Endothelial cell (in vitro differentiated cells): ENCODE data around the gene SLIT1. TPM values are rescaled to one million over a fixed set of nuclear protein-coding genes. Genes with fewer than 3 reads are reported as not detected.

Source experiments
- DNase-seq: peaks from one replicate; pipeline ENCODE4 v3.0.0; 2021; ENCODE audit warnings: low spot score
- H3K27ac Mint-ChIP-seq: one replicate; pipeline ENCODE4 v1.8.0; 2021; ENCODE audit warnings: mixed read lengths, inconsistent platforms; ENCODE audit not compliant: unreplicated experiment
- H3K27me3 Mint-ChIP-seq: one replicate; pipeline ENCODE4 v1.8.0; 2021; ENCODE audit warnings: mild to moderate bottlenecking, moderate library complexity, mixed read lengths, inconsistent platforms; ENCODE audit not compliant: unreplicated experiment
- H3K36me3 Mint-ChIP-seq: one replicate; pipeline ENCODE4 v1.8.0; 2021; ENCODE audit warnings: mild to moderate bottlenecking, low read depth, mixed read lengths, inconsistent platforms; ENCODE audit not compliant: unreplicated experiment
- H3K4me1 Mint-ChIP-seq: one replicate; pipeline ENCODE4 v1.8.0; 2021; ENCODE audit warnings: mild to moderate bottlenecking, mixed read lengths, inconsistent platforms; ENCODE audit not compliant: unreplicated experiment
- H3K4me3 Mint-ChIP-seq: one replicate; pipeline ENCODE4 v1.8.0; 2021; ENCODE audit warnings: mild to moderate bottlenecking, mixed read lengths, inconsistent platforms; ENCODE audit not compliant: unreplicated experiment
- H3K9me3 Mint-ChIP-seq: one replicate; pipeline ENCODE4 v1.8.0; 2021; ENCODE audit warnings: mixed read lengths, inconsistent platforms; ENCODE audit not compliant: unreplicated experiment
- CTCF ChIP-seq: fragments of 200-600 bp; sonication (generic); IDR thresholded peaks from one replicate; pipeline ENCODE4 v1.5.0; 2021; ENCODE audit warnings: antibody characterized with exemption; ENCODE audit not compliant: unreplicated experiment
- total RNA-seq: library from RNA; stranded (reverse); fragmentation: NEBNext Ultra II Directional; extraction: Animal tissue kit (Norgen Biotek cat#: 25700); gene quantifications from one replicate; pipeline ENCODE4 v1.2.1, GENCODE V29; 2021; ENCODE audit not compliant: unreplicated experiment

The SLIT1 gene
- total RNA-seq, 1 donor from 2014 or later = 0.54 TPM

DNA sequence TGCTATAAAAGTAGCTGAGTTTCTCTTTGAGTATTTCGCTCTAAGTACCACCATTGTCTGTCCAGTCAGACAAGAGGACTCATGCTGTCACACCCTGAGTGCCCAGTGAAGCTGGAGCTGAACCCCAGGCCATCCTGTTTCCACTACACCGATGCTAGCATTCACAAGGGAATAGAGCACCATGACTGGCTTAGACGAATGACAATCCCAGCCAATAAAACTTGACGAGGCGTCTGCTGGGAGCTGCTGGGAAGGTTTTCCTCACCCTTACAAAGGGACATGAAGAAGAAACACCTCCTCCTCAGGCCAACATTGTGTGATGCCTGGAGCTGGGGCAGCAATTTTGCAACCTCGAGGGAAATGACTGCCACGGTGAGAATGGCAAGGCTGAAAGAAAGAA lies 17.5 kb upstream of the SLIT1 start:
- DNase-seq = no peak
- Mint-ChIP-seq H3K4me3 (no peak overlapping the region), H3K9me3 (no peaks in the 10 kb centered on the region), H3K27ac (no peak overlapping the region), H3K36me3 (no peaks in the 10 kb centered on the region), H3K4me1 (no peaks in the 10 kb centered on the region), H3K27me3 (no peaks in the 10 kb centered on the region)
- TF ChIP-seq CTCF = no peak

DNA sequence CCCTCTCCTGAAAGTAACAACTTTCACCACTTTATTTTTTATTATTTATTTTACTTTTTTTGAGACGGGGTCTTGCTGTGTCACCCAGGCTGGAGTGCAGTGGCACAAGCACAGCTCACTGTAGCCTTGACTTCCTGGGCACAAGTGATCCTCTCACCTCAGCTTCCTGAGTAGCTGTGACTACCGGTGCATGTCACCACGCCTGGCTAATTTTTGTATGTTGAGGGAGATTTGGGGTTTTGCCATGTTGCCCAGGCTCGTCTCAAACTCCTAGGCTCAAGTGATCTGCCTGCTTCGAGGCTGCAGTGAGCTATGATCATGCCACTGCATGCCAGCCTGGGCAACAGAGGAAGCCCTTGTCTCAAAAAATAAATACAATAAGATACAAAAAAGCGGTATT lies 14.9 kb upstream of the SLIT1 start:
- no peak overlapping the region for H3K27ac Mint-ChIP-seq

GRCh38 chr10:97199152-97199551 lies 13.4 kb upstream of the SLIT1 start:
- peaks cover 7% of the 10 kb centered on the region for H3K27me3 Mint-ChIP-seq
- TF ChIP-seq CTCF = no peak
- DNase-seq = no peak
- no peak overlapping the region for H3K27ac Mint-ChIP-seq
- H3K4me3 Mint-ChIP-seq = no peak overlapping the region
- H3K9me3 Mint-ChIP-seq = no peaks in the 10 kb centered on the region
- H3K4me1 Mint-ChIP-seq = peaks cover 4% of the 10 kb centered on the region
- no peaks in the 10 kb centered on the region for H3K36me3 Mint-ChIP-seq

More for the DNA sequence above, 14.9 kb upstream of the SLIT1 start:
- DNase-seq = no peak
- H3K36me3 Mint-ChIP-seq = no peaks in the 10 kb centered on the region
- peaks cover 4% of the 10 kb centered on the region for H3K27me3 Mint-ChIP-seq
- no peak overlapping the region for H3K4me3 Mint-ChIP-seq
- H3K4me1 Mint-ChIP-seq = peaks cover 2% of the 10 kb centered on the region
- TF ChIP-seq CTCF = no peak
- H3K9me3 Mint-ChIP-seq = no peaks in the 10 kb centered on the region

DNA sequence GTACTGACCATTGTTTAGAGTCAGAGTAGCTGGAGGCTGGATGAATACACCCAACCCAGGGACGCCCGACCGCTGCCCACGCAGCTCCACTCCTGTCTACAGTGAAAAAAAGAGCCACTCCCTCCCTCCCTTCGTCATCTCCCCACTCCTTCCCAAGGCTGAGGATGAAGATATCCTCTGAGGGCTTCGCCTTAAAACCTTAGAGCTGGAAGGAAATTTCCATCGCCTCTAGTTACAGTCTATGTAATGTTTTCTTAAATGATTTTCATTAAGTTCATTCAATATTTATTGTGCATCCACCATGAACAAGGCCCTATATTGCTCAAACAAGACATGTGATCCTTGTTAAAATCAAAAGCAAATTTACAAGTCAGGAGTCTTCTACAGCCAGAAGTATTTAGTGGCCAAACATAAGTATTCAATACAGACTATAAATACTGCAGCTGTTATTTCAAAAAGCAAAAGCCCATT lies 11.3 kb upstream of the SLIT1 start:
- Mint-ChIP-seq H3K9me3 (no peaks in the 10 kb centered on the region), H3K36me3 (no peaks in the 10 kb centered on the region), H3K4me1 (peaks cover 4% of the 10 kb centered on the region), H3K4me3 (peak overlapping the region; percentile 53), H3K27ac (no peak overlapping the region), H3K27me3 (peaks cover 7% of the 10 kb centered on the region)
- no peak for DNase-seq
- no peak for TF ChIP-seq CTCF

GRCh38 chr10:97196223-97197029 lies 10.7 kb upstream of the SLIT1 start:
- DNase-seq = peak; percentile 65
- Mint-ChIP-seq H3K36me3 (no peaks in the 10 kb centered on the region), H3K4me1 (peaks cover 4% of the 10 kb centered on the region), H3K27ac (no peak overlapping the region), H3K4me3 (peak overlapping the region; percentile 59), H3K9me3 (no peaks in the 10 kb centered on the region), H3K27me3 (peaks cover 7% of the 10 kb centered on the region)
- TF ChIP-seq CTCF = peak; percentile 76
